Measurements from ENCODE around the gene FOCAD.

FOCAD gene

DNA sequence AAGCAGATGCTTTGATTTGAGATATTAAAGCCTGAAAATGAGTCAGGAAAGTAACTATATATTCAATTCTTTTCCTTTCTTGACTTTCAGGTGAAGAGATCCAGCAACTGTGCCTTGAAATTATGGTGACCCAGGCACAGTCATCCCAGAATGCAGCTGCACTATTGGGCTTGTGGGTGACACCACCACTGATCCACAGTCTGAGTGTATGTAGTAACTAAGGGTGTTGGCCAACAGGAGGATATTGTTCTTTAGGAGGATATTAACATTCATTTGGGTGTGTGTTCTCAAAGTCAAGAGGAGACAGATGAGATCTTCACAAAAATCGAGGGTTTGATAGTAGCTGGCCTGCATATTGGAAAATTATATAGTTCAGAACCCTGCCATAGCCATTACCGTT is 294.2 kb downstream of the FOCAD start:
- Histone ChIP-seq H3K4me1 (no peaks in the 10 kb centered on the region), H3K36me3 (no peaks in the 10 kb centered on the region), H3K4me3 (ENCODE audit: low read depth, low read length) (no peak overlapping the region), H3K9me3 (no peaks in the 10 kb centered on the region), H3K27me3 (no peaks in the 10 kb centered on the region)
- no peak for DNase-seq
- TF ChIP-seq CTCF (IDR thresholded peaks at IDR 0.05; ENCODE audit: low read depth, low read length), result no peak

- Histone ChIP-seq H3K36me3 (no peaks in the 10 kb centered on the region), H3K4me1 (no peaks in the 10 kb centered on the region), H3K4me3 (ENCODE audit: low read depth, low read length) (no peak overlapping the region), H3K27me3 (no peaks in the 10 kb centered on the region), H3K9me3 (no peaks in the 10 kb centered on the region)
- TF ChIP-seq CTCF (IDR thresholded peaks at IDR 0.05; ENCODE audit: low read depth, low read length), result no peak
- DNase-seq, result no peak
Observed at GRCh38 chr9:20980832-20981455, 296.9 kb downstream of the FOCAD start.

DNA sequence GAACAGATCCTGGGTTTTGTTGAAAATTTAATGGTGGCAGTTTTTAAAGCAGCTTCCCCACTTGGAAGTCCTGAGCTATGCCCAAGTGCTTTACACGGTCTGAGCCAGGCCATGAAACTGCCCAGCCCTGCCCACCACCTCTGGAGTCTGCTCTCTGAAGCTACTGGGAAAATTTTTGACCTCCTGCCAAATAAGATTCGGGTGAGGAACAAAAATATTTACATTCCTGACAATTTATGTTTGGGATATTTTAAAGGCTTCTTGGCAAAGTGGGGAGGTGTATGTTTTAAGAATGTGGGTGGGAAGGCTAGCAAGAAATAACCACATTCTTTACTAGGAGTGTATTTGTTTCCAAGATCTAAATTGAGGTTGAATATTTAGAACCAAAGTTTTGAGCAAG is 297.4 kb downstream of the FOCAD start:
- no peak overlapping the region for H3K4me3 ChIP-seq (ENCODE audit: low read depth, low read length)

GRCh38 chr9:20984506-20984905 is 300.4 kb downstream of the FOCAD start:
- no peak for DNase-seq

More for the DNA sequence above, 297.4 kb downstream of the FOCAD start:
- no peak for DNase-seq
- no peaks in the 10 kb centered on the region for H3K36me3 ChIP-seq
- H3K27me3 ChIP-seq, result no peaks in the 10 kb centered on the region
- H3K9me3 ChIP-seq, result no peaks in the 10 kb centered on the region
- TF ChIP-seq CTCF (IDR thresholded peaks at IDR 0.05; ENCODE audit: low read depth, low read length), result no peak
- H3K4me1 ChIP-seq, result no peaks in the 10 kb centered on the region

GRCh38 chr9:20985851-20986600 is 302.0 kb downstream of the FOCAD start:
- TF ChIP-seq CTCF (IDR thresholded peaks at IDR 0.05; ENCODE audit: low read depth, low read length), result no peak
- 0 out of 2 replicates have a peak, but pooled peaks cover 5% of the 10 kb centered on the region for H3K36me3 ChIP-seq
- no peaks in the 10 kb centered on the region for H3K27me3 ChIP-seq
- DNase-seq, result no peak
- no peaks in the 10 kb centered on the region for H3K4me1 ChIP-seq
- no peak overlapping the region for H3K4me3 ChIP-seq (ENCODE audit: low read depth, low read length)
- no peaks in the 10 kb centered on the region for H3K9me3 ChIP-seq

More at GRCh38 chr9:20984506-20984905, 300.4 kb downstream of the FOCAD start:
- Histone ChIP-seq H3K27me3 (no peaks in the 10 kb centered on the region), H3K36me3 (no peaks in the 10 kb centered on the region), H3K9me3 (no peaks in the 10 kb centered on the region), H3K4me1 (no peaks in the 10 kb centered on the region), H3K4me3 (ENCODE audit: low read depth, low read length) (no peak overlapping the region)
- TF ChIP-seq CTCF (IDR thresholded peaks at IDR 0.05; ENCODE audit: low read depth, low read length), result no peak

DNA sequence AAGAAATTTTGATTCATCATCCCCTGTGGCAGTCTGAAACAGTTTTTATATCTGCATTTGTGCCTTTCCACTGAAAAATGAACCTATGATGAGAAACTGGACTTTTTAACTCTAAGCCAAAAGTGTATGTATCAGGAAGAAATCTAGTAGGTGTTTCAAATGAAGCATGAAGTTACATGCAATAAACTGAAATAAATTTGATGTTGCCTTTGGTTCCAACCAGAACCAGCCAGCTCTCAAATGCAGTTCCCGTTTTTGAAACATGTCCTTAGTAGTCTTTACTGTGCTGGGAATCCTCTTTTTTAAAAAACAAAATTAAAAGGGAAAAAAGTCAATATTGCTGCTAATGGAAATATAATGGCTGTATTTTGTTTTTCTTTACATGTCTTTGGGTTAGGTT is 303.5 kb downstream of the FOCAD start:
- Histone ChIP-seq H3K9me3 (no peaks in the 10 kb centered on the region), H3K4me1 (no peaks in the 10 kb centered on the region), H3K27me3 (no peaks in the 10 kb centered on the region), H3K36me3 (0 out of 2 replicates have a peak, but pooled peaks cover 5% of the 10 kb centered on the region), H3K4me3 (ENCODE audit: low read depth, low read length) (no peak overlapping the region)
- TF ChIP-seq CTCF (IDR thresholded peaks at IDR 0.05; ENCODE audit: low read depth, low read length), result no peak
- DNase-seq, result no peak
